NOMO-1 (cell line): ENCODE measurements around the gene ETFA.
A peak's percentile ranks its signal among the peaks of the same experiment; 100 is the strongest.

ENCODE experiments used
- DNase-seq, 2 experiments: peaks; one replicate each; lab custom pipeline; 2025; ENCODE audit not compliant: unreplicated experiment in 2 of 2; lab: John Stamatoyannopoulos, UW

ETFA gene

DNA sequence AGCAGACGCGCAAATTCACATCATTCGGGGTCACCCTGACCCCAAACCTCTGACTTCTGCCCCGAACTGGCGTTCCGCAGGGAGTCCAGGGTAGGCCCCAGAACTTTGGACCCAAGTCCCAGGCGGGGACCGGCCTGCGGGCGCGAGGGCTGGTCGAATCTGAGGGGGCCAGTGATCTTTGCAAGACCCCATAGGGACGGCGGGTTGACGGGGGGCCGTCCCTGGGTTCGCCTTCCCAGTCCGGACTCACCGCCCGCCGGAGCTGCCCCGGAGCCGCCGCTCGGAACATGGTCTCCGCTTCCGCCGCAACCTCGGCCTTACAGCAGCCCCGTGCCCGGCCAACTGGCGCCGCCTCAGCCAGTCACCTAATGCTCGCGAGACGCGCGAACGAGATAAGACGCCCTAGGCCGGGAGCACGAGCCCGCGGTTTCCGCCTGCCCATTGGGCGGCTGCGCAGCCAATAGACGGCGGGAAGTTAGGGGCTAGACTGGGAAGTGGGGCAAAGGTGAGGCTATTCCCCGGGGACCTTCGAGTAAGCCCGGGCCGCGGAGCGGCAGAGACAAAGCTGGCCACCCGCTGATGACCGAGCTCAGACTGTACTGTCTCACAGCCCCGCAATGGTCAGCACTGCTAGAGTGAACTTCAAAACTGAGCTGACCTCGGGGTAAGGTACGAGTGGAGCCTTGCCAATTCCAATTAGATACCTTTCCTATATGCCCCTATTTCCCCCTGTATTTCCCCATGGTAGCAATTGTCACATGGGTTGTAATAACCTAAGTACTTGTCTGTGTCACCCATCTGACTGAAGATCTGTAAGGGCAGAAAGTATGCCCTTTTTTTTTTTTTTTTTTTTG lies at the start of gene ETFA:
TSS of gene ETFA (minus strand) at position 370 of the 854 bp plus-strand sequence. CDS start at position 289, 81 bp downstream.
- DNase-seq, result peak; percentile 92 to 96

- DNase-seq, result no peak
Measured at GRCh38 chr15:76360416-76360815, 49.1 kb upstream of the ETFA start.

GRCh38 chr15:76359152-76359551 lies 47.9 kb upstream of the ETFA start:
- DNase-seq, result no peak

GRCh38 chr15:76358453-76358852 lies 47.2 kb upstream of the ETFA start:
- no peak for DNase-seq

DNA sequence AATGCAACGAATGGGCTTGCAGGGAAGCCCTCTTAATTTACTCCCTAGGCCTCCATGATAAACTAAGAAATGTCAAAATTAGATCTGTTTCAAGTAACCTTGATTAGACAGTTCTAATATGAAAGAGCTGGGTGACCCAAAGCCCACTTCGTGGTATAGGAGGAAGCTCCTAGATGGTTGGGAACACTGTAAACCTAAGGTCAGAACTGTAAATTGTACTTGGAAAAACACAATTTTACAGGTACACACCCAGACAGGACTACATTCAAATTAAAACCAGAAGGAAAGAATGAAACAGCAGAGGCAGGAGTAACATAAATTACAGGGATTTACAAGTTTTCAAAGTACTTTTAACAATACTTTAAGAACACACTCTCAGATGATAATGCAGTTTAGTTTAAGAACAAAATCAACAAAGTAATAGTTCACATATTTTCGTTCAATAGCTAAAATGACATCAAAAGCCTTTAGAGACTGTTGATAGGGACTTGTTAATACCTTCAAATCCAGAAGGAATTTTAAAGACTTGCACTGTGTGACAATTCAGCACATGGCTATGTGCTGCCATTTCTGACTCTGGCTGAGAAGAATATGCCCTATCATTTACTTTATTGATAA lies 43.7 kb upstream of the ETFA start:
- no peak for DNase-seq

DNA sequence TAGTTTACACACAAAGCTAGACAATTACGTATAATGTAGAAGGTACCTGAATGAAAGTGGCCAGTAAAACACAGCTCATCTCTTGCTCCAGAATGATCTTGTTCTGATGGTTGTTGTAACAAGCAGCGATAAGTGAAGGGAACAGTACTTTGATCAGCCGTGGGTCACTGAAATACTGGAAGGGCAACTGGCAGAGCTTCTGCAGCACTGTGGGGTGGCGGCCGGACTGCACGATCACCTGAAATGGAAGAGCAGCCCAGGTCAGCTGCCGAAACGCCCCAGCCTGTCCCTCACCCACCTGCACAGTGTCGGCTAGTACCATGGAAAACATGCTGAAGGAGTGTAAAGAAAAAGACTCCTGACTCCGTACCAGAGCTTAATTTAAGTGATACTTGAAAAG lies 42.6 kb upstream of the ETFA start:
- no peak for DNase-seq

GRCh38 chr15:76353023-76353577 lies 41.8 kb upstream of the ETFA start:
- no peak for DNase-seq

- no peak for DNase-seq
Measured at GRCh38 chr15:76349301-76350070, 38.2 kb upstream of the ETFA start.

DNA sequence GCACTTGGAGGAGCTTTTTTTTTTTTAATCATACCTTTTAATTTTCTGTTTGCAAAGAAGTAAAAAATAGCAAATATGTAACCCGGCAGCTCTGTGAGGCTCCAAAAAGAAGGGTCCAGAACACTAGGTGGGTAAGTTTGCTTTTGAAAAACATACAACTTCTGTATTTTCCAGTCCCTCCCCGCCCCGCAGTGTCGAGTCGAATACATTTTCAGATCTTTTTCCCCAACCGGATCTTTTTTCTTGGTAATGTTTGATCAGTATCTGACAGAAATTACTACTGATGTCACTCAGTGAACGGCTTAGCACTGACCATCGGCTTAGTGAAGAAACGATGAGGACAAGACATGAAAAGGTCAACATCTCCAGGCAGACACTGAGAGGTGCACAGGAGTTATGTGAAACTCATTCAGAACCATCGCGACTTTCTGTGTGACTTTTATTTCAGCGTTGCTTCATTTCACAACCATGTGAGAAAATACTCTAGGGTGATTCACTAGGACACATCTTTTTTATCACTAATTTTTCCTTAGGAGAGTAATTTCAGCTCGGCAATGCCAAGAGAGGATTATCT lies 36.3 kb upstream of the ETFA start:
- DNase-seq, result no peak

DNA sequence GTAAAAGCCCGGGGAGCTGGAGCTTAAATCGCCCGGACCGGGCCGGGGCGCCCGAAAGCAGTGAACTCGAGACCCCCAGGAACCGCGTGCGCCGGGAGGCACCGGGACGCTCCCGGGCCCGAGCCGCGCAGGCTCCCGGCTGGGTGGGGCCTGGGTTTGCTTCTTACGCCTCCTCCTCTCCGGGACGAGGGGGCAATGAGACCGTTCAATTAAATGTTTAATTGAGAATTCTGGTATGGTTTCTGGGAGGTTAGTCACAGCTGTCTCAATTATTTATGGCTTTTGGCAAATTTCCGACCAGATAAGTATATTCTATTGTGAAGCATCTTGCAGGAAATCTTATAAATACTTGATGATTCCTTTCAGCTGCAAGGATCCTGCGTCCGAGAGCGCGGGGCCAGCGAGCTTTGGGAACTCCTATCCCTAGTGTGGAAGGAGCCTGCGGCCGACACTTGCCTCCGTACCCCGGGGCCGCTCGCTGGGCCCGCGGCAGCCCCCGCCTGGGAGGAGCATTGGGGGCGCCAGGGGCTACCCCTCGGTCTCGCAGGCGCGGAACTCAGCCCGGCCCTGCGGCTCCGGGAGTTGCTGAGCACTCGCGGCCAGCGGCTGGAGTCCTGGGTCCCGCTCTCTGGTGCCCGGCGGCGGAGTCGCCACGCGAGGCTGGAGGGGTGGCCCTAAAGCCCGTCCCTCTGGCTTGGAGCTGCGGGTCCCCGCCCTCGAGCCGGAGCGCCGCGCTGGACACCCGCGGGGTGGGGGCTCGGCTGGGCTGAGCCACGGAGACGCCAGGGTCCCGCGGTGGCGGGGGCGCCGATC lies 35.6 kb upstream of the ETFA start:
- no peak for DNase-seq

DNA sequence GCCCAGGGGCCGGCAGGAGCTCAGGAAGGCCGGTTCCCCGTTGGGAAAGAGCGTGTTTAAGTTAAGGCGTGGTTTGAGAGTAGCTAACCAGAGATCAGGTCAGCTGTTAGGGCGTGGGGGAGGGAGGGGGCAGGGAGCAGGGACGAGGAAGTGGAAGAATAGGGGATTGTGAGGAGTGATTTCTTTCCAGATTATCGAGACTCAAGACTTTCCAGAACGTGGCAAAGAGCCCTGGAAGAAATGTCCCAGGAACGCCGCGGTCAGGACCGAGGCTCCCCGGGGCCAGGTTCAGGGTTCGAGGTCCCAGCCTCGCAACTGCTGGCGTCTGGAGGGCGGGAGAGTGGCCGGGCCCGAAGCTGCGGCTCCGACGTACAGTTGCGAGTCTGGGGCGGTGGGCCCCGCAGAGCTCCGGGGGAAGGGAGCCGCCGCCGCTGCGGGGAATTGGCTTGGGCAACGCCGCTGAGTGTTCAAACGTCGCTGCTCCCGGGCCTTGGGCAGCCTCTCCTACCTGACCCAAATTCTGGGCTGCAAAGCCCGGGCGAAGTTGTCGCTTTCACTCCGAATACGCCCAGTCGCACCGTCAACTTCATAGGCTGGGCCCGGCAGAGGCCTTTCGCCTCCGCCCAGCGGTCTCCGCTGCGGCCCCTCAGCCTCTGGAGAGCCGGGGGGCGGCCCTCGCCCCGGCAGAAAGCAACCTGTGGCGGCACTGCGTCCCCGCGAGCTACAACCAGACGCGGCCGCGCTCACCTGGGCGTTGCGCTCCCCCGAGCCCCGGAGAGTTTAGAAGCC lies 34.8 kb upstream of the ETFA start:
- DNase-seq, result no peak

GRCh38 chr15:76345583-76345879 lies 34.3 kb upstream of the ETFA start:
- DNase-seq, result no peak

GRCh38 chr15:76344893-76345582 lies 33.8 kb upstream of the ETFA start:
- no peak for DNase-seq

GRCh38 chr15:76343313-76343996 lies 32.2 kb upstream of the ETFA start:
- no peak for DNase-seq

DNA sequence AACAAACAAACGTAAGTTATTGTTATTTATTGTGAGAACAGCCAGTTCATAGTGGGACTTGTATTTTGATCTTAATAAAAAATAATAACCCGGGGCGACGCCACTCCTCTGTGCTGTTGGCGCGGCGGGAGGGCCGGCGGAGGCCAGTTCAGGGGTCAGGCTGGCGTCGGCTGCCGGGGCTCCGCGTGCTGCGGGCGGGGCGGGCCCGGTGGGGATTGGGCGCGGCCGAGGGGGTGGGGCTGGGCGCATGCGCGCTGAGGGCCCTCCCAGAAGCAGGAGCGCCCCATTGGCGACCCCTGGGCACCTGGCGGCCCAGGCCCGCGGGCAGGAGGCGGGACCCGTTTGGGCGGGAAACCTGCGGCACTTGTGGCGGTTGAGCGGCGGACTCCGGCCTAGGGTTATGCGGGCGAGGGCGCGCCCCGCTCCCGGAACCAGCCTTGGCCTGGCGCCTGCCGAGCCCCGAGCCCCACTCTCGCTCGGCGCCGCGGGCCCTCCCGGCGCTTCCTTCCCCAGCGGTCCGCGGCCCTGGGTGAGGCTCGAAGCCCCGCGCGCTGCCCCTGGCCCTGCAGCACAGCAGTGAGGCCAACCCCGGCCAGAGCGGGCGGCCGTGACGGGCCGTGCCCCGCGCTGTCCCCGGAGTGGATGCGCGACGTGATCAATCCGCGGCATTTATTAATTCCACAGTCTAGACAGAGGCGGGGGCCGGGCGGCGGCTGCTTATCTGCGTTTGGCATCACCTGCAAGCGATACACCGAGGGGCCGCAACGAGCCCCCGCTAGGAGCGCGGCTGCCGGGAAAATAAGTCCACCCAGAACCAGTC lies 31.3 kb upstream of the ETFA start:
- DNase-seq, result no peak

- DNase-seq, result no peak
Measured at GRCh38 chr15:76342058-76342381, 30.8 kb upstream of the ETFA start.

GRCh38 chr15:76341366-76342057 lies 30.2 kb upstream of the ETFA start:
- no peak for DNase-seq
